K562 (cell line): ENCODE measurements around the gene CYLC1. TPM values are rescaled to one million over a fixed set of nuclear protein-coding genes. Genes with fewer than 3 reads are reported as not detected.

Source experiments
- ATAC-seq: fragments of 200-7000 bp; cut with Tn5 transposase; 3 replicates; pipeline ENCODE4 v1.9.1; 2020; ENCODE audit warnings: moderate library complexity
- BruUV-seq: library from RNA; stranded (reverse); fragments of 400-500 nt; replicated peaks from 2 replicates; lab custom pipeline; 2021; lab: Mats Ljungman, UMichigan
- CTCF ChIA-PET: fragments of 300-600 bp; formaldehyde crosslinking; extraction: SDS; loops from one replicate; lab custom pipeline; 2021; ENCODE audit warnings: low intra/inter-chr PET ratio; lab: Yijun Ruan, JAX
- POLR2A ChIA-PET: fragments of 300-600, 350-650 bp; sonication (Branson Sonifier 250); formaldehyde crosslinking; extraction: SDS; loops from one replicate; lab custom pipeline; 2021; ENCODE audit warnings: antibody characterized with exemption, inconsistent platforms; lab: Yijun Ruan, JAX
- DNase-seq, 4 experiments: peaks; one replicate each; pipeline versions ENCODE4 v3.0.0 to v3.0.0-alpha.2; 2011 to 2018; ENCODE audit warnings: low spot score in 3 of 4, mixed read lengths in 3 of 4; ENCODE audit errors: extremely low read depth in 1 of 4
- FAIRE-seq: peaks from 2 replicates; lab custom pipeline; 2011; peaks lifted over from hg19 to GRCh38; lab: Jason Lieb, UNC
- H2AFZ ChIP-seq: 2 replicates; pipeline ENCODE4 v1.6.0; 2011; ENCODE audit warnings: low read depth, low read length, control low read depth, inconsistent platforms
- H3K27ac ChIP-seq: fragments of 200-600 bp; 3 replicates; pipeline ENCODE4 v1.8.0; 2011; ENCODE audit warnings: low read depth, mild to moderate bottlenecking, control low read depth, inconsistent platforms, low read length, moderate library complexity, mixed read lengths; ENCODE audit errors: extremely low read depth
- H3K27me3 ChIP-seq, 2 experiments: fragments of 300-600 bp in 1 of 2; 2 replicates in 1 of 2; 3 replicates in 1 of 2; pipeline versions ENCODE4 v1.6.0 to v1.8.0; 2011; ENCODE audit warnings: inconsistent platforms in 2 of 2, low read length in 2 of 2, mild to moderate bottlenecking in 1 of 2, mixed read lengths in 1 of 2, moderate library complexity in 1 of 2; ENCODE audit not compliant: control insufficient read depth in 2 of 2, insufficient read depth in 2 of 2
- H3K36me3 ChIP-seq: fragments of 300-600 bp; 3 replicates; pipeline ENCODE4 v1.8.0; 2011; ENCODE audit warnings: mild to moderate bottlenecking, low read length, inconsistent platforms; ENCODE audit not compliant: control insufficient read depth, insufficient read depth
- H3K4me1 ChIP-seq, 2 experiments: fragments of 200-600 bp in 1 of 2; replicated peaks in 1 of 2; 2 replicates in 1 of 2; 3 replicates in 1 of 2; pipeline versions ENCODE4 v1.5.1 to v1.8.0; 2011; ENCODE audit warnings: inconsistent platforms in 2 of 2, low read length in 2 of 2, mild to moderate bottlenecking in 1 of 2, mixed read lengths in 1 of 2, moderate library complexity in 1 of 2; ENCODE audit not compliant: control insufficient read depth in 2 of 2, insufficient read depth in 2 of 2
- H3K4me2 ChIP-seq: 2 replicates; pipeline ENCODE4 v1.6.1; 2011; ENCODE audit warnings: low read length, control low read depth, inconsistent platforms, mixed read lengths; ENCODE audit not compliant: insufficient read depth
- H3K4me3 ChIP-seq: fragments of 200-600 bp; sonication (generic), shearing (Covaris generic); 2 replicates; pipeline ENCODE4 v1.5.1; 2016; ENCODE audit warnings: control low read depth, inconsistent platforms
- H3K79me2 ChIP-seq: fragments of 200-600 bp; 3 replicates; pipeline ENCODE4 v1.8.0; 2011; ENCODE audit warnings: low read length, inconsistent platforms; ENCODE audit not compliant: control insufficient read depth, insufficient read depth
- H3K9ac ChIP-seq, 2 experiments: 2 replicates each; pipeline versions ENCODE4 v1.6.0 to v1.6.1; 2011; ENCODE audit warnings: low read depth in 2 of 2, low read length in 2 of 2, control low read depth in 1 of 2, inconsistent platforms in 1 of 2, mild to moderate bottlenecking in 1 of 2, mixed read lengths in 1 of 2; ENCODE audit not compliant: insufficient read depth in 1 of 2
- H3K9me1 ChIP-seq: one replicate; pipeline ENCODE4 v1.6.0; 2011; ENCODE audit warnings: inconsistent platforms, mild to moderate bottlenecking, low read length, moderate library complexity; ENCODE audit not compliant: control insufficient read depth, insufficient read depth
- H3K9me3 ChIP-seq: replicated peaks from 2 replicates; pipeline ENCODE4 v1.5.1; 2011; ENCODE audit warnings: low read depth, low read length, inconsistent platforms; ENCODE audit not compliant: control insufficient read depth, insufficient read depth
- H4K20me1 ChIP-seq: replicated peaks from 2 replicates; pipeline ENCODE4 v1.6.1; 2011; ENCODE audit warnings: low read length, inconsistent platforms, mixed read lengths; ENCODE audit not compliant: control insufficient read depth, insufficient read depth
- FUS ChIP-seq: fragments of 200-400 bp; formaldehyde crosslinking; optimal IDR thresholded peaks from 2 replicates; pipeline ENCODE3; 2017; ENCODE audit warnings: low read depth, low read length
- NR1H2 ChIP-seq: sonication (generic); formaldehyde crosslinking; IDR thresholded peaks from 2 replicates; pipeline ENCODE4 v1.4.0; 2020; ENCODE audit warnings: mild to moderate bottlenecking, missing genetic modification reagents
- ZNF76 ChIP-seq: fragments of 250-450 bp; sonication (Bioruptor Pico); IDR thresholded peaks from 2 replicates; pipeline ENCODE4 v1.4.0; 2020; ENCODE audit warnings: mild to moderate bottlenecking, moderate library complexity, borderline replicate concordance
- WGBS: fragments of 100-300 bp; shearing (Covaris generic); methylation state at CpG from one replicate; pipeline ENCODE4 v1.1.6; 2016; ENCODE audit warnings: low coverage, mixed read lengths; ENCODE audit not compliant: insufficient coverage; ENCODE audit errors: missing lambda C conversion rate; 5-methylcytosine and 5-hydroxymethylcytosine counted together
- in situ Hi-C: fragments of 300-500 bp; cut with MboI; formaldehyde crosslinking; loops from 4 replicates; pipeline ENCODE4 v1.15.0; 2018; ENCODE audit warnings: inconsistent platforms, mixed read lengths
- intact Hi-C: fragments of 100-400 bp; cut with micrococcal nuclease; formaldehyde crosslinking; loops from 2 replicates; pipeline ENCODE4 v1.14.2; 2022
- polyA plus RNA-seq, 8 experiments: library from polyadenylated mRNA; depleted of rRNA in 4 of 8; stranded (reverse) in 5 of 8; unstranded in 3 of 8; fragments of >200 nt; fragmentation: Nextera tagmentation in 2 of 8; fragmentation: Illumina TruSeq in 1 of 8; extraction: Ambion mirVana in 2 of 8; extraction: Trizol in 1 of 8; gene quantifications; 2 replicates each; pipeline versions ENCODE4 v1.2.1 to v1.2.3, GENCODE V29; 2011 to 2014; ENCODE audit warnings: inconsistent platforms in 1 of 8, missing spikeins in 1 of 8
- total RNA-seq, 7 experiments: library from RNA; depleted of rRNA in 6 of 7; stranded (reverse); fragments of >200 nt in 6 of 7; fragmentation: Illumina TruSeq in 2 of 7; extraction: Trizol in 2 of 7; gene quantifications; 2 replicates each; pipeline versions ENCODE4 v1.2.1 to v1.2.3, GENCODE V29; 2011 to 2021; ENCODE audit warnings: low replicate concordance in 1 of 7
- TF ChIP-seq, protein P1 (sequence below): fragments of 450-650 bp; formaldehyde crosslinking; IDR thresholded peaks from 2 replicates; pipeline ENCODE4 v1.4.0; 2020; ENCODE audit warnings: mild to moderate bottlenecking, moderate library complexity
- TF ChIP-seq, protein P2 (sequence below): sonication (generic); formaldehyde crosslinking; IDR thresholded peaks from 2 replicates; pipeline ENCODE4 v1.8.0; 2023; ENCODE audit warnings: mild to moderate bottlenecking, missing genetic modification reagents
- TF ChIP-seq, protein P3 (sequence below), 2 experiments: fragments of 450-650 bp; formaldehyde crosslinking in 1 of 2; IDR thresholded peaks; 2 replicates each; pipeline versions ENCODE4 v1.4.0 to v1.6.1; 2014 to 2020; ENCODE audit warnings: mild to moderate bottlenecking in 2 of 2, borderline replicate concordance in 1 of 2, low read depth in 1 of 2

The CYLC1 gene
- total and polyA plus RNA-seq, 9 of the 15 experiments (the other 6 are each of a cell fraction or from before 2014, with no cell fraction given): not detected

DNA sequence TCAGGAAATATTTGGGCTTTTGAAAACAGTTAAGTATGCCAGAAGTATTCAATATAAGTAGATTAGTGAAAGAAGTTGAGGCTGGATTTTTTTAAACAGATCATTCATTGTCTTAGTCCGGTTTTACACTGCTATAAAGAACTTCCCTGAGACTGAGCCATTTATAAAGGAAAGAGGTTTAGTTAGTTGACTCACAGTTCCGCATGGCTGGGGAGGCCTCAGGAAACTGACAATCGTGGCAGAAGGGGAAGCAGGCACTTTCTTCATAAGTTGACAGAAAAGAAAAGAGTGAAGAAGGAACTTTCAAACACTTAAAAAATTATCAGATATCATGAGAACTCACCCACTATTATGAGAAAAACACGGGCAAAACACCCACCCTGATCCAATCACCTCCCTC, 31.1 kb upstream of the CYLC1 start:
- Histone ChIP-seq H3K27ac (no peak overlapping the region), H3K79me2 (no peaks in the 10 kb centered on the region), H3K9me1 (no peaks in the 10 kb centered on the region), H3K9ac (no peak overlapping the region), H2AFZ (no peak overlapping the region), H3K4me3 (no peak overlapping the region), H3K9me3 (no peaks in the 10 kb centered on the region), H3K4me1 (no peaks in the 10 kb centered on the region), H4K20me1 (no peaks in the 10 kb centered on the region), H3K4me2 (no peak overlapping the region), H3K36me3 (no peaks in the 10 kb centered on the region), H3K27me3 (no peaks in the 10 kb centered on the region)
- no peak for FAIRE-seq
- WGBS: 0% methylated on average over 3 of the region's 4 CpGs
- CTCF ChIA-PET: no interaction called here
- no TSS peak for BruUV-seq
- intact Hi-C loops: no loop called here
- DNase-seq: no peak
- POLR2A ChIA-PET: no interaction called here
- TF ChIP-seq, protein P1, sequence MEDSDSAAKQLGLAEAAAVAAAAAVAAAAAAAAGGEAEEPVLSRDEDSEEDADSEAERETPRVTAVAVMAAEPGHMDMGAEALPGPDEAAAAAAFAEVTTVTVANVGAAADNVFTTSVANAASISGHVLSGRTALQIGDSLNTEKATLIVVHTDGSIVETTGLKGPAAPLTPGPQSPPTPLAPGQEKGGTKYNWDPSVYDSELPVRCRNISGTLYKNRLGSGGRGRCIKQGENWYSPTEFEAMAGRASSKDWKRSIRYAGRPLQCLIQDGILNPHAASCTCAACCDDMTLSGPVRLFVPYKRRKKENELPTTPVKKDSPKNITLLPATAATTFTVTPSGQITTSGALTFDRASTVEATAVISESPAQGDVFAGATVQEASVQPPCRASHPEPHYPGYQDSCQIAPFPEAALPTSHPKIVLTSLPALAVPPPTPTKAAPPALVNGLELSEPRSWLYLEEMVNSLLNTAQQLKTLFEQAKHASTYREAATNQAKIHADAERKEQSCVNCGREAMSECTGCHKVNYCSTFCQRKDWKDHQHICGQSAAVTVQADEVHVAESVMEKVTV (CRISPR knock-in tag): no peak
- TF ChIP-seq ZNF76 (CRISPR knock-in tag) (no peak), FUS (no peak), NR1H2 (no peak)
- TF ChIP-seq, protein P2, sequence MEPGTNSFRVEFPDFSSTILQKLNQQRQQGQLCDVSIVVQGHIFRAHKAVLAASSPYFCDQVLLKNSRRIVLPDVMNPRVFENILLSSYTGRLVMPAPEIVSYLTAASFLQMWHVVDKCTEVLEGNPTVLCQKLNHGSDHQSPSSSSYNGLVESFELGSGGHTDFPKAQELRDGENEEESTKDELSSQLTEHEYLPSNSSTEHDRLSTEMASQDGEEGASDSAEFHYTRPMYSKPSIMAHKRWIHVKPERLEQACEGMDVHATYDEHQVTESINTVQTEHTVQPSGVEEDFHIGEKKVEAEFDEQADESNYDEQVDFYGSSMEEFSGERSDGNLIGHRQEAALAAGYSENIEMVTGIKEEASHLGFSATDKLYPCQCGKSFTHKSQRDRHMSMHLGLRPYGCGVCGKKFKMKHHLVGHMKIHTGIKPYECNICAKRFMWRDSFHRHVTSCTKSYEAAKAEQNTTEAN: no peak
- TF ChIP-seq, protein P3, sequence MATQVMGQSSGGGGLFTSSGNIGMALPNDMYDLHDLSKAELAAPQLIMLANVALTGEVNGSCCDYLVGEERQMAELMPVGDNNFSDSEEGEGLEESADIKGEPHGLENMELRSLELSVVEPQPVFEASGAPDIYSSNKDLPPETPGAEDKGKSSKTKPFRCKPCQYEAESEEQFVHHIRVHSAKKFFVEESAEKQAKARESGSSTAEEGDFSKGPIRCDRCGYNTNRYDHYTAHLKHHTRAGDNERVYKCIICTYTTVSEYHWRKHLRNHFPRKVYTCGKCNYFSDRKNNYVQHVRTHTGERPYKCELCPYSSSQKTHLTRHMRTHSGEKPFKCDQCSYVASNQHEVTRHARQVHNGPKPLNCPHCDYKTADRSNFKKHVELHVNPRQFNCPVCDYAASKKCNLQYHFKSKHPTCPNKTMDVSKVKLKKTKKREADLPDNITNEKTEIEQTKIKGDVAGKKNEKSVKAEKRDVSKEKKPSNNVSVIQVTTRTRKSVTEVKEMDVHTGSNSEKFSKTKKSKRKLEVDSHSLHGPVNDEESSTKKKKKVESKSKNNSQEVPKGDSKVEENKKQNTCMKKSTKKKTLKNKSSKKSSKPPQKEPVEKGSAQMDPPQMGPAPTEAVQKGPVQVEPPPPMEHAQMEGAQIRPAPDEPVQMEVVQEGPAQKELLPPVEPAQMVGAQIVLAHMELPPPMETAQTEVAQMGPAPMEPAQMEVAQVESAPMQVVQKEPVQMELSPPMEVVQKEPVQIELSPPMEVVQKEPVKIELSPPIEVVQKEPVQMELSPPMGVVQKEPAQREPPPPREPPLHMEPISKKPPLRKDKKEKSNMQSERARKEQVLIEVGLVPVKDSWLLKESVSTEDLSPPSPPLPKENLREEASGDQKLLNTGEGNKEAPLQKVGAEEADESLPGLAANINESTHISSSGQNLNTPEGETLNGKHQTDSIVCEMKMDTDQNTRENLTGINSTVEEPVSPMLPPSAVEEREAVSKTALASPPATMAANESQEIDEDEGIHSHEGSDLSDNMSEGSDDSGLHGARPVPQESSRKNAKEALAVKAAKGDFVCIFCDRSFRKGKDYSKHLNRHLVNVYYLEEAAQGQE (IDR thresholded peaks at IDR 0.05; ENCODE audit: borderline replicate concordance): no peak
- TF ChIP-seq, protein P3 (CRISPR knock-in tag; IDR thresholded peaks at IDR 0.05; ENCODE audit: low read depth): no peak
- ATAC-seq: no peak
- in situ Hi-C loops: no loop called here
